ENCODE results near the gene RHEX. TPM values are rescaled to one million over a fixed set of nuclear protein-coding genes. Genes with fewer than 3 reads are reported as not detected.
A peak's percentile ranks its signal among the peaks of the same experiment; 100 is the strongest.
"Not testable (repeated sequence)": the region's sequence is repeated elsewhere in the genome, so short reads cannot be mapped to it uniquely, and the experiment has no call there.

Gene RHEX
- total RNA-seq, 1 donor from 2014 or later, result 0.48 TPM

DNA sequence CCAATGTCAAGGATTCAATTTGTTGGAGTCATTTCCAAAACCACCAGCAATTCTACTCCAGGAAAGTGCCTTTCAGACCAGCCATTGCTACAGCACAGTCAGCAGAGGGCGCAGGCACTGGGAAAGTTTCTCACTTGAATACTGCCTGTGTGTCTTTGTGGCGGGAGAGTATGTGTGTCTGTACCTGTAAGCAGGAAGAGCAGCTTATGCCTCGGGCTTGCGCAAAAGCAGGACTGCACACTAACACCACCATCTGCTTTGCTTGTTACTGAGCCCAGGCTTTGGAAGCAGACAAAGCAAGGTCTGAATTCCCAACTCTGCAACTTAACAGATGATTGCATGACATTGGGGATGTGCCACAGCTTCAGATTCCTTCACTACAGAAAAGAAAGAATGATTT, 22.3 kb upstream of the RHEX start:
- ATAC-seq, result peak; percentile 96

- ATAC-seq, result no peak
Measured at GRCh38 chr1:206032380-206033140, 20.4 kb upstream of the RHEX start.

- ATAC-seq, result peak; percentile 36
Measured at GRCh38 chr1:206035027-206035426, 17.9 kb upstream of the RHEX start.

- no peak for ATAC-seq
Measured at GRCh38 chr1:206036663-206037455, 16.1 kb upstream of the RHEX start.

GRCh38 chr1:206037581-206037980, 15.4 kb upstream of the RHEX start:
- peak; percentile 32 for ATAC-seq

DNA sequence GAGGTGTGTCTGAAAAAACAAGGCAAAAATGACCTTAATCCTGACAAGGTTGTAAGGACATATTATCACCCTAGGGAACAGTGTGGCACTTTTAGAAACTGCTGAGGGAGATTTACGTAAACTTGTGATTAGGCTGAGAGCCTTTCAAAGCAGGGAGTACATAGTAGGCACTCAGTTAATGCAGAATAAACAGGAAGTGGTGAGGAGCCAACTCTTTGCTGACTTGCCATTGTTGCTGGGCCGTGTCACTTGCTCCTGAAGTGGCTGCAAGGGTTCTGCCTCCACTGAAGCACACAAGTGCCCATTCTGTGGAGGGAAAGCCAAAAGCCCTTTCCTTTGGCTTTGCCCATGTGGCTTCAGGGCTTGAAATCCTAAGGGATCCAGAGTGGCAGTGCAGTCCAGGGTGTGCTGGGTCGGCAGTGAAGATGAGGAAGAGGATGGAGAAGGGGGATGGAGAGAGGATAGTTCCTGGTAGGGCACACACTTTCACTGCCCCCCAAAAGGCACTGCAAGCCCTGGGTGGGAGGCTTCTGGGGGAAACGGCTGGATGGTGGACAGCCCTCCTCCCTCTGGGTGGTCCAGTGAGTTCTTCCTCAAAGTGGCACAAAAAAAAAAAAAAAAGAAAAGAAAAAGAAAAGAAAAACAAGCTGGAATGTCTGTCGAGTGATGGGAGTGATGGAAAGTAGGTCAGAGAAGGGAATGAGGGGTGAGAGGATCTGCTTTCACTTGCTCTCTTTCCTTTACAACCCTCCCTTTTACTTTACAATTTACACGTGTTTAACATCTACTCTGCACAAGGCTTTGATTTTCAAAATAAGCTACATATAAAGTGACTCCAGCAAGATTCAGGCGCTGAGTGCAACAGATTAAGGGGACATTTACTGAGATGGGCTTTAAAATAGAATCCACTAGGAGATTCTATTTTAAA, 13.7 kb upstream of the RHEX start:
- ATAC-seq, result no peak

DNA sequence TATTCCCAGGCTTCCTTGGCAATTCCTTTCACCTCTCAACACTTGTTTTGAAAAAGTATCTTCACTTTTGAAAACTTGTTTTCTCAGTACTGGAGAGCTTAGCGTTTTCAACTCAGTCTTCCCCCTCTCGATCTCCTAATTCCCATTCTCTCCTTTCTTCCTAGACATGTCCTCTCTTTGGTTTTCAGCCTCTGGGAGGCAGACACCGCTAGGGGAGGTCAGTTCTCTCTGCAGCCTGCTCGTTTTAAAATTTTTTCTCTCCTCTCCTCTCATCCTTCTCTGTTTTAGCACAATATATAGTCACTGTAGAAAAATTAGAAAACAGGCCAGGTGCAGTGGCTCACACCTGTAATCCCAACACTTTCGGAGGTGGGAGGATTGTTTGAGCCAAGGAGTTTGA, 12.6 kb upstream of the RHEX start:
- ATAC-seq, result no peak

DNA sequence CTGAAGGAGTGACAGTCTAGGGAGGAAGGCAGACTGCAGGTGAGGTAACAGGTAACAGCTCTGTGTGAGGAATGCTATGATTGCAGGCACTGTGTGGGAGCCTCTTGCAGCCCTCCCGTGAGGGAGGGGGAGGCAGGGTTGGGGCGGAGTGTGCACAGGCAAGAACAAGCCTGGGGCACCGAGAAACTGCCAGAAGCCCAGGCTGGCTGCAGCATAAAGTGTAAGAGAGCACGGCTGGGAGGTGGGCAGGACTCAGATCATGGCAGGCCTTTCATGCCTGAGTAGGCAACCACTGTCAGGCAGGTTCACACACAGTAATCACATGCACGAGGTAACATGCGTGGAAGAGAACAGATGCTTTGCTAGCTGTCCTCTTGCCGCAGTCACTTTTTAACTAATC, 11.3 kb upstream of the RHEX start:
- peak; percentile 82 for ATAC-seq

DNA sequence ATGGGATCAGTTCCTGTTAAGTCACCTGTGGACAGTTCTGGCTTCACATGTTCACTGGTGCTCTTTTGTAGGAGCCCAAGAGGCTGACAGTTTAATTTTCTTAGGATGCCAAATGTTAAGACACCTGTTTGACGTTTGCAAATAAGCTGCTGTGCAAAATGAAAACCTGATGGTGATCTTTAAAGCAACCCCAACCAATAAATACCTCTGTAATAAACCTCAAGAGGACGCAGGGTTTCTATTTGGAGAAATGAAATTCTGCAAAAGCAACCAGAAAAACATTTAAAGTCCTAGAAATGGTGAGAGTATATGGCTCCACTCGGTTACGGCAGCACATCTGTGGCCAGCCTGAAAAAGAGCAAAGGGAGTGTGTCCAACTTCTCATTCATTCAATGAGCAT, 5.7 kb upstream of the RHEX start:
- ATAC-seq, result no peak

DNA sequence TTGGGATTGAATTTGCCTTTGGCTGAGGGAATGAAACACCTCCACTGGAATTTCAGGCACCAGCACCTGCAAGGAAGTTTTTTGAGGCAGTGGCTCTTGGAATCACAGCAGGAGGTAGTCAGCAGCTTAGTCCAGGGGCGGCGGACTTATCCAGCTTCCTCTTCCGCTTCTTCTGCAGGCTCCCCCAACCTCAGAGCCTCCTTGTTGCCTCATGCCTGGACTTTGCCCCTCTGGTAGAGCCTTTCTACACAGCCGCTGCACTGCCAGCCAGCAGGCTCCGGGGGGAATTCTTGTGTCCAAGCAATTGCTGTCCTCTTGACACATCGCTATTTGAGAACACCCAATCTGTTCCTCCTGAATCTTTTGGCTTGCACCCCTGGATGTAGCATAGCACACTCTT, 4.4 kb upstream of the RHEX start:
- ATAC-seq, result no peak

GRCh38 chr1:206049293-206049692, 3.7 kb upstream of the RHEX start:
- no peak for ATAC-seq

DNA sequence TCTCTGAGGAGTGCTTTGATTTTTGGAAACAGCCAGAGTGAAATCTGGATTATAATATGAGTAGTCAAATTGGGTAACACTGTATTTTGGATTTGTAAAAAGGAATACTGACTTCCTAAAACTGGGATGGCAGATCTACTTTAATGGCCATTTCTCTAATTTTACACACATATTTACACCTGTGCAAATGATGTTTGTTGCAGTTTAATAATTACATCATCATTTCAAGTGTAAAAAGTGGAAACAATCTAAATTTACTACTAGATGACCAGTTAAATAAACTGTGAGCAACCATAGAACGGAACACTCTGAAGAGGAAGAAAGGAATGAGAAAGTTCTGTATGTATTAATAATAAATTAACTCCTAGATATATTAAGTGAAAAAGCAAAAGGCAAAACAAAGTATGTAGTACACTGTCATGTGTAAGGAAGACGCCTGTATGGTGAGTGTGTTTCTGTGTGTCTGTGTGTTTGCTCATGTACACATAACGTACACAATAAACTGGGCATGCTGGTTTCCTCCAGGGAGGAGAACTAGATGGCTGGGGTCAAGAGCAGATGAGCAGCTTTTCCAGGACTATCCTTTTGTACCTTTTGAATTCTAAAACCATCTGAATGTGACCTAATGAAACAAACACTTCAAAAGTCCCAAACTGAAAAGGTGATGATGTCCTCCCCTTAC, 2.9 kb upstream of the RHEX start:
- ATAC-seq, result peak; percentile 50

- ATAC-seq, result peak; percentile 84
Measured at GRCh38 chr1:206050655-206051235, 2.2 kb upstream of the RHEX start.

- ATAC-seq, result not testable (repeated sequence)
Measured at GRCh38 chr1:206052231-206052865, 625 bp upstream of the RHEX start.

DNA sequence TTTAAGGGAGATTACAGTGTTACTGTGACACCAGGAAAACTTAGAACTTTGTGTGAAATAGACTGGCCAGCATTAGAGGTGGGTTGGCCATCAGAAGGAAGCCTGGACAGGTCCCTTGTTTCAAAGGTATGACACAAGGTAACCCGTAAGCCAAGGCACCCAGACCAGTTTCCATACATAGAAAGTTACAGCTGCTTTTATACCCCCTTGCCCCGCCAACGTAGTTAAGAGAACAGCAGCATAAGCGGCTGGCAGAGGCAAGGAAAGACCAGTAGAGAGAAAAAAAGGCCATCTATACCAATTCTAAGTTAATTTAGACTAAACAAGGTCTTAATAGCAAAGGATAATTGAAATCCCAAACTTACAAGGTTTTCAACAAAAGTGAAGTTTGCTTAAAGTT, 643 bp downstream of the RHEX start:
- not testable (repeated sequence) for ATAC-seq

DNA sequence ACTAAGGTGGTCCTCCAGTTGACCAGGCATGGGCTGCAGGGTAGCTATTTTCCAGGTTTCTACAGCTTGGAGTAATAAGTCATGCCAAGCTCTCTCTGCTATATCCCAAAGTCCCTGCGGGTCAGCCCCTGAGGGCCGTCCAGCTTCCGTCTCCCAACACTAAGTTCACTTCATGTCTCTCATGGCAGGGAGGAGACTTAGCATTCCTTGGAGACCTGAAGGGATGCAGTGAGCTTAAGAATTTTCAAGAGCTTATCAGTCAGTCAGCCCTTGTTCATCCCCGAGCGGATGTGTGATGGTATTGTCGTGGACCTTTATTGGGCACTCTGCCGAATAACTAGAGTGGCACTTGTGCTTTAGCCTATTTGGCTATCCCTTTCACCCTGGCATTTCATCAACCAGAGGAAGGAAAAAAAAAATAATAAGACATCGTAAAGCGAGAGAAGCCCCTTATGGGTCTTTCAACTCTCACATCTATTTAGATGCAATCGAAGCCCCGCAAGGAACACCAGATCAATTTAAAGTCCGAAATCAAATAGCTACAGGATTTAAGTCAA, 2.2 kb downstream of the RHEX start:
- not testable (repeated sequence) for ATAC-seq

GRCh38 chr1:206055639-206056323, 2.8 kb downstream of the RHEX start:
- ATAC-seq, result not testable (repeated sequence)

- ATAC-seq, result not testable (repeated sequence)
Measured at GRCh38 chr1:206058289-206058926, 5.4 kb downstream of the RHEX start.

DNA sequence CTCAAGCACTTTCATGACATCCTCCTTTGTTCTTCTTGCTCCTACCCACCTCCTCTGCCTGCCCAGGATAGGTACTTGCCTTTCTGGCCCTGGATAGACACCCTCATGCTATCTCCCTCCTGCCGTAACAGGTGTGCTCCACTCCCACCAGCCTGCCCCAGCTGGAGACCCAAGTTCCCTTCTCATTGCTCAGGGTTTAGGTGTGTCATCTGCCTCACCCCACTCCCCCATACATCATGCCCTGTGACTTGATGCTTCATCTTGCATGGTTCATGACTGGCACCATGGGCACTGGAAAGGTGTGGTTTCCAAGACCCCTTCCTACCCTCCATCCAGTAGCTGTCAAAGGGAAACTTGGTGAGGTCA, 5.9 kb downstream of the RHEX start:
- peak; percentile 26 for ATAC-seq

- no peak for ATAC-seq
Measured at GRCh38 chr1:206059355-206059915, 6.5 kb downstream of the RHEX start.
